Esophagus muscularis mucosa (tissue), 4 donors: ENCODE results near the gene XYLT2. TPM values are rescaled to one million over a fixed set of nuclear protein-coding genes. Genes with fewer than 3 reads are reported as not detected.

ENCODE experiments used
- DNase-seq: peaks from one replicate; pipeline ENCODE4 v3.0.0-alpha.2; 2017; ENCODE audit errors: extremely low spot score
- H3K27ac ChIP-seq, 4 donors: fragments of 200-600 bp; sonication (generic); replicated peaks in 1 of 4; 1 replicate in 3 of 4; 2 replicates in 1 of 4; pipeline ENCODE4 v1.5.1; 2016 to 2019; ENCODE audit warnings: mild to moderate bottlenecking in 1 of 4
- H3K27me3 ChIP-seq, 4 donors: fragments of 200-600 bp; sonication (generic); one replicate each; pipeline versions ENCODE4 v1.5.1 to v1.6.0; 2016 to 2019
- H3K36me3 ChIP-seq, 4 donors: fragments of 200-600 bp; sonication (generic); one replicate each; pipeline ENCODE4 v1.5.1; 2016 to 2019
- H3K4me1 ChIP-seq, 4 donors: fragments of 200-600 bp; sonication (generic); one replicate each; pipeline ENCODE4 v1.5.1; 2016 to 2019
- H3K4me3 ChIP-seq, 4 donors: fragments of 200-600 bp; sonication (generic); 1 replicate in 2 of 4; 2 replicates in 2 of 4; pipeline ENCODE4 v1.5.1; 2016 to 2019; ENCODE audit warnings: mild to moderate bottlenecking in 4 of 4, moderate library complexity in 1 of 4
- H3K9me3 ChIP-seq, 4 donors: fragments of 200-600 bp; sonication (generic); 1 replicate in 3 of 4; 2 replicates in 1 of 4; pipeline ENCODE4 v1.5.1; 2016 to 2019
- EP300 ChIP-seq: sonication (generic); formaldehyde crosslinking; IDR thresholded peaks from one replicate; pipeline ENCODE4 v1.6.1; 2017; ENCODE audit warnings: antibody characterized with exemption
- POLR2A ChIP-seq: fragments of 450-650 bp; IDR thresholded peaks from one replicate; pipeline ENCODE4 v1.6.1; 2017; ENCODE audit warnings: antibody characterized with exemption, moderate library complexity, mild to moderate bottlenecking, low read depth
- POLR2AphosphoS5 ChIP-seq, 2 donors: sonication (generic); formaldehyde crosslinking; IDR thresholded peaks; one replicate each; pipeline ENCODE4 v1.6.1; 2017; ENCODE audit warnings: antibody characterized with exemption in 2 of 2
- WGBS: methylation state at CpG from one replicate; pipeline ENCODE4 v1.1.5; 2018; 5-methylcytosine and 5-hydroxymethylcytosine counted together
- intact Hi-C: fragments of 100-400 bp; cut with DNase I; formaldehyde crosslinking; loops from one replicate; pipeline ENCODE4 v1.15.1; 2023
- total RNA-seq, 4 donors: library from RNA; depleted of rRNA; stranded (reverse); fragments of >200 nt; gene quantifications; one replicate each; pipeline versions ENCODE4 v1.1.0 to v1.2.1, GENCODE V29; 2016
- TF ChIP-seq, protein P1 (sequence below), 3 experiments: fragments of 200-600 bp in 2 of 3; fragments of 450-650 bp in 1 of 3; sonication (generic) in 2 of 3; IDR thresholded peaks; one replicate each; pipeline ENCODE4 v1.5.1; 2017 to 2019; ENCODE audit warnings: antibody characterized with exemption in 3 of 3, mild to moderate bottlenecking in 2 of 3, moderate library complexity in 1 of 3

The XYLT2 gene
- total RNA-seq, 4 donors from 2014 or later, result 12.8 to 29.8 (median 26.0) TPM

DNA sequence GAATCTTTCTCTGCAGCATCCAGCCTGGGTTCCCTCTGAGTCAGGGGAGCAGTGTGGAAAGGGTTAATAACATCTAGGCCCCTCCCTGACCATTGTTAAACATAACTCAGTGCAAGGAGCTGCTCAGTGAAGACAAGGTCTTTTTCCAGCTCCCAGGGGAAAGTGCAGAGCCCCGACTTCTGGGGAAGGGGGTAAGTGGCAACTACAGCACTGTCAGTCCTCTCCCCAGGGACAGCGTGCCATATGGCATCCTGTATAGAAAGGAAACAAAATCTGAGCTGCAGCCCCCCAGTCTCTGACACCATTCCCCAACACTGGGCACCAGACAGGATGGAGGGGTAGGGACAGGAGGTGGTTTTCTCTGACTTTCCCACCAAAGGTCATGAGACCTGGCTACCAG is 19.2 kb downstream of the XYLT2 start:
- DNase-seq, result no peak
- Histone ChIP-seq H3K4me1 (peaks cover 7 to 31% (median 21%) of the 10 kb centered on the region in 4 donors), H3K9me3 (no peaks in the 10 kb centered on the region), H3K36me3 (peaks cover 26 to 73% (median 64%) of the 10 kb centered on the region in 4 donors), H3K27ac (no peak overlapping the region), H3K4me3 (no peak overlapping the region), H3K27me3 (no peaks in the 10 kb centered on the region)
- TF ChIP-seq, protein P1, sequence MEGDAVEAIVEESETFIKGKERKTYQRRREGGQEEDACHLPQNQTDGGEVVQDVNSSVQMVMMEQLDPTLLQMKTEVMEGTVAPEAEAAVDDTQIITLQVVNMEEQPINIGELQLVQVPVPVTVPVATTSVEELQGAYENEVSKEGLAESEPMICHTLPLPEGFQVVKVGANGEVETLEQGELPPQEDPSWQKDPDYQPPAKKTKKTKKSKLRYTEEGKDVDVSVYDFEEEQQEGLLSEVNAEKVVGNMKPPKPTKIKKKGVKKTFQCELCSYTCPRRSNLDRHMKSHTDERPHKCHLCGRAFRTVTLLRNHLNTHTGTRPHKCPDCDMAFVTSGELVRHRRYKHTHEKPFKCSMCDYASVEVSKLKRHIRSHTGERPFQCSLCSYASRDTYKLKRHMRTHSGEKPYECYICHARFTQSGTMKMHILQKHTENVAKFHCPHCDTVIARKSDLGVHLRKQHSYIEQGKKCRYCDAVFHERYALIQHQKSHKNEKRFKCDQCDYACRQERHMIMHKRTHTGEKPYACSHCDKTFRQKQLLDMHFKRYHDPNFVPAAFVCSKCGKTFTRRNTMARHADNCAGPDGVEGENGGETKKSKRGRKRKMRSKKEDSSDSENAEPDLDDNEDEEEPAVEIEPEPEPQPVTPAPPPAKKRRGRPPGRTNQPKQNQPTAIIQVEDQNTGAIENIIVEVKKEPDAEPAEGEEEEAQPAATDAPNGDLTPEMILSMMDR (IDR thresholded peaks at IDR 0.05), result no peak
- TF ChIP-seq POLR2AphosphoS5 (IDR thresholded peaks at IDR 0.05), result no peak
- no peak for TF ChIP-seq EP300
- TF ChIP-seq POLR2A, result no peak
- 65% methylated on average over 2 of the region's 2 CpGs for WGBS
- intact Hi-C loops, result no loop called here

DNA sequence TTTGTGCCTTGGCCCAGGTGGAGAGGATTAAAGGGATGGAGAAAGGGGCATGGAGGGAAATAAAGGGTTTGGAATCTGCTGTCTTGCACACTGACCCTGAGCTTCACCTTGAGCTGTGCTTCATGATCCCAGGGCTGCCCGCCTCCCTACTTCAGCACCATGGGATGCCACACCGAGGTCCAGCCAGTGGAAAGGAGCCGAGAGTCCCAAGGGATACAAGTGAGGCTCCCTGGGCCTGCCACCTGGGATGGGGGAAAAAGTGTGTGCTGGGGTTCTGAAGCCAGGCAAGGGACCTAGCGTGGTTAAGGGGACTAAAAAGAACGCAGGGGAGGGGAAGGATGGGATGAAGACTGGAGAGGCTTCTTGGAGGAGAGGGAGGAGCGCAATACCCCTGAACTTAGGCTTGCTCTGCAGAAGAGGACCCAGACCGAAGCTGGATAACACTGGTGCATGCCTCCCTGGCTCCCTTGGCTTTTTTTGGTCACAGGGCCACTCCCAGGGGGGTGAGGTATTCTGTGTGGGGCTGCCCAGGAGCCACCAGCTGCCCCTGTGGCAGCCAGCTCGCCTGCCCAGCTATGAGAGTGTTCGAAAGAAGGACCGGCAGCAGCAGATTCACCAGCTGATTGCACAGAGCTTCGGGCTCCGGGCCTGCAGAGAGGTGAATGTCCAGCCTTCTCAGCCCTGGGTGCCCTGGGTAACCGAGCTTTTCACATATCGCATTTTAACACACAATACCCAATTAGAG is 19.9 kb downstream of the XYLT2 start:
- 89% methylated on average over 14 of the region's 14 CpGs for WGBS
- H3K36me3 ChIP-seq, result peaks cover 26 to 73% (median 63%) of the 10 kb centered on the region in 4 donors

DNA sequence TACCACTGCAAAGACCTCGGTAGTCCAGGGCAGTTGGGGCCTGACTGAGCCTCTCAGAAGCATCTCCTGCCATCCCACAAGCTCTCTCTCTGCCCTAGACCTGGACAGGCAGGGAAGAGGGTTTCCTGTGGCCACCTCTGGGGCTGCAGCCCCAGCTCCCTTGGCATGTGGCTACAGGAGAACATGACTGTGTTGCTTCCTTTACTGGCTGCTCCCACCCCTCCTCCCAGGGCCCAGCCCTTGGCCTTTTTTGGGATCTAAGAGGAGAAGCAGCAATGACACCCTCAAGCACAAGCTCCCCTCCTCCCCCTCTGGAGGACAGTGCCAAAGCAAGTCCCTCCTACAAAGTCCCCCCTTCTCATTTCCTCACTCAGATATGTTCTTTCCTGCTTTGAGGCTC is 21.5 kb downstream of the XYLT2 start:
- TF ChIP-seq POLR2A (no peak), EP300 (no peak), POLR2AphosphoS5 (IDR thresholded peaks at IDR 0.05) (no peak)
- TF ChIP-seq, protein P1 (IDR thresholded peaks at IDR 0.05), result no peak
- H3K9me3 ChIP-seq, result no peaks in the 10 kb centered on the region
- intact Hi-C loops, result no loop called here
- H3K27ac ChIP-seq, result no peak overlapping the region
- H3K36me3 ChIP-seq, result peaks cover 26 to 67% (median 59%) of the 10 kb centered on the region in 4 donors
- 100% methylated on average over 1 of the region's 1 CpG for WGBS
- H3K27me3 ChIP-seq, result no peaks in the 10 kb centered on the region
- DNase-seq, result no peak
- no peak overlapping the region for H3K4me3 ChIP-seq
- H3K4me1 ChIP-seq, result peaks cover 20 to 45% (median 34%) of the 10 kb centered on the region in 4 donors

More for the DNA sequence above, 19.9 kb downstream of the XYLT2 start:
- H3K4me1 ChIP-seq, result peaks cover 8 to 38% (median 23%) of the 10 kb centered on the region in 4 donors
- no peak overlapping the region for H3K27ac ChIP-seq
- intact Hi-C loops, result no loop called here
- no peaks in the 10 kb centered on the region for H3K9me3 ChIP-seq
- no peak for DNase-seq
- H3K4me3 ChIP-seq, result no peak overlapping the region
- no peaks in the 10 kb centered on the region for H3K27me3 ChIP-seq
- TF ChIP-seq POLR2A (no peak), POLR2AphosphoS5 (IDR thresholded peaks at IDR 0.05) (no peak), EP300 (no peak)
- TF ChIP-seq, protein P1 (IDR thresholded peaks at IDR 0.05), result no peak

DNA sequence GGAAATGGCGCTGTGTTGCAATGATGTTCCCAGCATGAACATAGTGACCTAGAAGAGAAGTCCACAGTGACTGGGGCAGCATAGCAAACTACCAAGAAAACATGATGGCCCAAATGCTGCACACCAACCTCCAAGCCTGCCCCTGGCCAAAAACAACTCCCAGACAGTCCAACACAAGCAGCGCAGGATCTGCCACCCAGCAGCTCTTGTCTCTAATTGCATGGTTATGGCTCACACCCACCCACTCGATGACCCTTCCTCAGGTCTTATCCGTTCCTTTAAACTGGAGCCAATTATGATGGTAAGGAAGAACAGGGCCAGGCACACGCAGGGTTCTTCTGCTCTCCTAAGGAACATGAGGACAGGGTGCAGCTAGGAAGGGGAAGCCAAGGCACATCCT is 24.1 kb downstream of the XYLT2 start:
- no peak for DNase-seq
- H3K27ac ChIP-seq, result no peak overlapping the region
- H3K4me3 ChIP-seq, result no peak overlapping the region
- H3K36me3 ChIP-seq, result peaks cover 26 to 58% (median 55%) of the 10 kb centered on the region in 4 donors
- H3K9me3 ChIP-seq, result no peaks in the 10 kb centered on the region
- intact Hi-C loops, result no loop called here
- H3K27me3 ChIP-seq, result no peaks in the 10 kb centered on the region
- 97% methylated on average over 5 of the region's 5 CpGs for WGBS
- H3K4me1 ChIP-seq, result peaks cover 22 to 31% (median 25%) of the 10 kb centered on the region in 4 donors
- TF ChIP-seq EP300 (no peak), POLR2A (no peak), POLR2AphosphoS5 (IDR thresholded peaks at IDR 0.05) (no peak)
- TF ChIP-seq, protein P1 (IDR thresholded peaks at IDR 0.05), result no peak
